ENCODE results near the gene PACSIN2.

DNA sequence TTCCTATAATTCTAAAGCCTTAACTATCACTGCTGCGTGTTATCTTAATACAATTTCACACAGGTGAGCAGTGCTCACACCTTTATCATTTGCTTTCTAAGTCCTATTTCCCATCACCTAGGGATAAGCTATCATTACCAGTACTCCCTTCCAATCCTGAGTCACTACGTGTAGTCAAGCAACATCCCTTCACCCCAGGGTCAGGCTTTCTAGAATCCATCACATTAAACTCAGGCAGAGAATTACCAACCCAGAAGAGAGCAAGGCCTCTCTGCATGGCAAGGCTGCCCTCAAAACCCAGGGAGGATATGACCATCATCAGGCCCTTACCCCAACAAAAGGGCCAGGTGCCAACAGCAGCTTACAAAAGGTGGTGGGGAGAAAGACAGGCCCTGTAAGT lies 9.8 kb downstream of the PACSIN2 start:
- TF ChIP-seq, protein P1, sequence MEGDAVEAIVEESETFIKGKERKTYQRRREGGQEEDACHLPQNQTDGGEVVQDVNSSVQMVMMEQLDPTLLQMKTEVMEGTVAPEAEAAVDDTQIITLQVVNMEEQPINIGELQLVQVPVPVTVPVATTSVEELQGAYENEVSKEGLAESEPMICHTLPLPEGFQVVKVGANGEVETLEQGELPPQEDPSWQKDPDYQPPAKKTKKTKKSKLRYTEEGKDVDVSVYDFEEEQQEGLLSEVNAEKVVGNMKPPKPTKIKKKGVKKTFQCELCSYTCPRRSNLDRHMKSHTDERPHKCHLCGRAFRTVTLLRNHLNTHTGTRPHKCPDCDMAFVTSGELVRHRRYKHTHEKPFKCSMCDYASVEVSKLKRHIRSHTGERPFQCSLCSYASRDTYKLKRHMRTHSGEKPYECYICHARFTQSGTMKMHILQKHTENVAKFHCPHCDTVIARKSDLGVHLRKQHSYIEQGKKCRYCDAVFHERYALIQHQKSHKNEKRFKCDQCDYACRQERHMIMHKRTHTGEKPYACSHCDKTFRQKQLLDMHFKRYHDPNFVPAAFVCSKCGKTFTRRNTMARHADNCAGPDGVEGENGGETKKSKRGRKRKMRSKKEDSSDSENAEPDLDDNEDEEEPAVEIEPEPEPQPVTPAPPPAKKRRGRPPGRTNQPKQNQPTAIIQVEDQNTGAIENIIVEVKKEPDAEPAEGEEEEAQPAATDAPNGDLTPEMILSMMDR (IDR thresholded peaks at IDR 0.05; ENCODE audit: low read depth, low read length): no peak
- no peak for TF ChIP-seq POLR2A (IDR thresholded peaks at IDR 0.05; ENCODE audit: extremely low read depth, insufficient read length)
- TF ChIP-seq, protein P2, sequence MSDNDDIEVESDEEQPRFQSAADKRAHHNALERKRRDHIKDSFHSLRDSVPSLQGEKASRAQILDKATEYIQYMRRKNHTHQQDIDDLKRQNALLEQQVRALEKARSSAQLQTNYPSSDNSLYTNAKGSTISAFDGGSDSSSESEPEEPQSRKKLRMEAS (IDR thresholded peaks at IDR 0.05; ENCODE audit: low read depth, low read length): no peak
- no peak for TF ChIP-seq MYC (IDR thresholded peaks at IDR 0.05; ENCODE audit: low read depth, low read length)
